SK-N-SH (cell line): ENCODE data around the gene EME2.

ENCODE experiments used
- CHD2 ChIP-seq: fragments of 150-350 bp; IDR thresholded peaks from 2 replicates; pipeline ENCODE4 v1.6.1; 2018; ENCODE audit warnings: low read length; ENCODE audit not compliant: partially characterized antibody
- ELF1 ChIP-seq: IDR thresholded peaks from 2 replicates; pipeline ENCODE4 v1.4.0; 2012
- EP300 ChIP-seq, 2 experiments: IDR thresholded peaks; 2 replicates each; pipeline versions ENCODE4 v1.4.0 to v1.6.1; 2012; ENCODE audit warnings: borderline replicate concordance in 1 of 2, low read depth in 1 of 2, low read length in 1 of 2
- EZH2phosphoT487 ChIP-seq: fragments of 200-600 bp; sonication (generic); IDR thresholded peaks from 2 replicates; pipeline ENCODE4 v1.6.1; 2017; ENCODE audit warnings: low read depth, mixed run types, mild to moderate bottlenecking, antibody characterized with exemption, moderate library complexity, borderline replicate concordance
- GATA2 ChIP-seq: sonication (generic); formaldehyde crosslinking; IDR thresholded peaks from 2 replicates; pipeline ENCODE4 v1.5.0; 2020; ENCODE audit warnings: mild to moderate bottlenecking, missing genetic modification reagents
- POLR2AphosphoS5 ChIP-seq: IDR thresholded peaks from 2 replicates; pipeline ENCODE4 v1.6.1; 2012; ENCODE audit warnings: low read depth, low read length
- SIN3A ChIP-seq: IDR thresholded peaks from 2 replicates; pipeline ENCODE4 v1.6.1; 2012; ENCODE audit warnings: low read depth, mild to moderate bottlenecking, low read length, moderate library complexity, borderline replicate concordance
- TF ChIP-seq, protein P1 (sequence below): fragments of 200-600 bp; sonication (generic); IDR thresholded peaks from 2 replicates; pipeline ENCODE4 v1.6.1; 2017; ENCODE audit warnings: antibody characterized with exemption, mild to moderate bottlenecking, moderate library complexity

DNA sequence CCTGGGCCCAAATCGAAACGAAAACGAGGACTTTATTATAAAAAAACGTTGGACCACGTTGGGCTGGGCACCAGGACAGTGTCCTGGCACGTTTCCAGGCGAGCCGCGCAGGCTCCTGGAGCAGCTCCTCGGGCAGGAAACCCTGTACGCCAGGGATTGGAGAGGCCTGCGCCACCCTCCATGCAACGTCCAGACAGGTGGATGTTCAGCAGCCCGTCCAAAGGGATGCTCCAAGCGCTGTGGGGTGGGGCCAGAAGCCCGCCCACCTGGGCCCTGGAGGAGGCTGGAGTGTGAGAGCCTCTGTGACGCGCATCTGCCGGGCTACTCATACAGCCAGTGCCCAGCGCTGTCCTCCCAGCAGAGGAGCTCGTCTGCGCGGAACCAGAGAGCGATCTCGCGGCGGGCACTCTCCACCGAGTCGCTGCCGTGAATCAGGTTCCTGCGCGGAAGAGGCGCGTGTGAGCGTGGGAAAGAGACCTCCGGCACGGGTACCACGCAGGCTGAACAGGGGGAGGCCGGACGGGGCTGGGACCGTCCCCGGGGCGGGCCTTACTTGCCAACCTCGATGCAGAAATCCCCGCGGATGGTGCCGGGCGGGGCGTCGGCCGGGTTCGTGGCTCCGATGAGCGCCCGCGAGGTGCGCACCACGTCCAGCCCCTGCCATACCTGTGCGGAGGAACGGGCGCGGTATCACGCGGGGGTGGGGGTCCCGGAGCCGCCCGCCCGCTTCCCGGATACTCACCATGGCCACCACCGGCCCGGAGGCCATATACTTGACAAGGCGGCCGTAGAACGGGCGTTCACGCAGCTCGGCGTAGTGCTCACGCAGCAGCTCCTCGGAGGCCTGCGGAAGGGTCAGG is 2.1 kb upstream of the EME2 start:
- TF ChIP-seq, protein P1, sequence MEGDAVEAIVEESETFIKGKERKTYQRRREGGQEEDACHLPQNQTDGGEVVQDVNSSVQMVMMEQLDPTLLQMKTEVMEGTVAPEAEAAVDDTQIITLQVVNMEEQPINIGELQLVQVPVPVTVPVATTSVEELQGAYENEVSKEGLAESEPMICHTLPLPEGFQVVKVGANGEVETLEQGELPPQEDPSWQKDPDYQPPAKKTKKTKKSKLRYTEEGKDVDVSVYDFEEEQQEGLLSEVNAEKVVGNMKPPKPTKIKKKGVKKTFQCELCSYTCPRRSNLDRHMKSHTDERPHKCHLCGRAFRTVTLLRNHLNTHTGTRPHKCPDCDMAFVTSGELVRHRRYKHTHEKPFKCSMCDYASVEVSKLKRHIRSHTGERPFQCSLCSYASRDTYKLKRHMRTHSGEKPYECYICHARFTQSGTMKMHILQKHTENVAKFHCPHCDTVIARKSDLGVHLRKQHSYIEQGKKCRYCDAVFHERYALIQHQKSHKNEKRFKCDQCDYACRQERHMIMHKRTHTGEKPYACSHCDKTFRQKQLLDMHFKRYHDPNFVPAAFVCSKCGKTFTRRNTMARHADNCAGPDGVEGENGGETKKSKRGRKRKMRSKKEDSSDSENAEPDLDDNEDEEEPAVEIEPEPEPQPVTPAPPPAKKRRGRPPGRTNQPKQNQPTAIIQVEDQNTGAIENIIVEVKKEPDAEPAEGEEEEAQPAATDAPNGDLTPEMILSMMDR, result no peak
- TF ChIP-seq POLR2AphosphoS5 (0 out of 2 replicates have a peak, but pooled peaks have one; percentile 8), CHD2 (peak; percentile 3), GATA2 (CRISPR knock-in tag) (no peak), EP300 (IDR thresholded peaks at IDR 0.05; ENCODE audit: borderline replicate concordance in 1 of 2, low read depth in 1 of 2, low read length in 1 of 2) (no peak), ELF1 (no peak), SIN3A (no peak; the same call in 1 of the 2 replicates), EZH2phosphoT487 (no peak)
